WTC11 (cell line): Measurements from ENCODE around the gene SETD7. TPM values are rescaled to one million over a fixed set of nuclear protein-coding genes. Genes with fewer than 3 reads are reported as not detected.
A peak's percentile ranks its signal among the peaks of the same experiment; 100 is the strongest.

Experiments
- ATAC-seq: fragments of 200-7000 bp; cut with Tn5 transposase; 2 replicates; pipeline ENCODE4 v1.10.0; 2021; ENCODE audit warnings: mild to moderate bottlenecking, moderate library complexity
- CTCF ChIA-PET: fragments of 300-600 bp; sonication (Branson Sonifier 250); formaldehyde crosslinking; loops from one replicate; lab custom pipeline; 2021; ENCODE audit warnings: antibody characterized with exemption; lab: Charles Lee
- POLR2A ChIA-PET: fragments of 350-600 bp; sonication (Branson Sonifier 250); formaldehyde crosslinking; loops from one replicate; lab custom pipeline; 2021; ENCODE audit warnings: antibody characterized with exemption; lab: Charles Lee
- DNase-seq: peaks from one replicate; pipeline ENCODE4 v3.0.0; 2021; ENCODE audit warnings: low spot score
- H3K27ac Mint-ChIP-seq: 2 replicates; pipeline ENCODE4 v1.8.0; 2021; ENCODE audit warnings: mixed read lengths
- H3K27me3 Mint-ChIP-seq: 2 replicates; pipeline ENCODE4 v1.8.0; 2021; ENCODE audit warnings: low read depth, mild to moderate bottlenecking, moderate library complexity, mixed read lengths
- H3K36me3 Mint-ChIP-seq: 2 replicates; pipeline ENCODE4 v1.8.0; 2021; ENCODE audit warnings: mixed read lengths
- H3K4me1 Mint-ChIP-seq: 2 replicates; pipeline ENCODE4 v1.8.0; 2022; ENCODE audit warnings: mixed read lengths
- H3K4me3 Mint-ChIP-seq: 2 replicates; pipeline ENCODE4 v1.8.0; 2021; ENCODE audit warnings: mild to moderate bottlenecking, moderate library complexity, mixed read lengths
- H3K9me3 Mint-ChIP-seq: 2 replicates; pipeline ENCODE4 v1.8.0; 2021; ENCODE audit warnings: mixed read lengths
- FOXP1 ChIP-seq: sonication (generic); formaldehyde crosslinking; IDR thresholded peaks from 2 replicates; pipeline ENCODE4 v1.8.0; 2022; ENCODE audit warnings: missing genetic modification reagents, mild to moderate bottlenecking, moderate library complexity, borderline replicate concordance
- HMGA2 ChIP-seq: fragments of 250-450 bp; sonication (Bioruptor Pico); IDR thresholded peaks from 2 replicates; pipeline ENCODE4 v1.4.0; 2021; ENCODE audit warnings: mild to moderate bottlenecking, moderate library complexity
- HMGXB4 ChIP-seq: sonication (generic); formaldehyde crosslinking; IDR thresholded peaks from 2 replicates; pipeline ENCODE4 v1.8.1; 2023; ENCODE audit warnings: mild to moderate bottlenecking, moderate library complexity, missing genetic modification reagents
- MXD4 ChIP-seq: fragments of 250-450 bp; sonication (Bioruptor Pico); IDR thresholded peaks from 2 replicates; pipeline ENCODE4 v1.8.0; 2021; ENCODE audit warnings: mild to moderate bottlenecking, moderate library complexity, borderline replicate concordance
- MYBL2 ChIP-seq: sonication (generic); formaldehyde crosslinking; IDR thresholded peaks from 2 replicates; pipeline ENCODE4 v1.8.1; 2023; ENCODE audit warnings: mild to moderate bottlenecking, moderate library complexity, missing genetic modification reagents
- NFE2L1 ChIP-seq: sonication (generic); formaldehyde crosslinking; IDR thresholded peaks from 2 replicates; pipeline ENCODE4 v1.8.1; 2023; ENCODE audit warnings: missing genetic modification reagents
- PRRX2 ChIP-seq: fragments of 250-450 bp; sonication (Bioruptor Pico); IDR thresholded peaks from 2 replicates; pipeline ENCODE4 v1.8.0; 2021; ENCODE audit warnings: mild to moderate bottlenecking
- RELA ChIP-seq: sonication (generic); formaldehyde crosslinking; IDR thresholded peaks from 2 replicates; pipeline ENCODE4 v1.8.1; 2022; ENCODE audit warnings: missing genetic modification reagents, mild to moderate bottlenecking, borderline replicate concordance
- RORB ChIP-seq: fragments of 250-450 bp; sonication (Bioruptor Pico); IDR thresholded peaks from 2 replicates; pipeline ENCODE4 v1.9.0; 2021; ENCODE audit warnings: mild to moderate bottlenecking
- ZNF121 ChIP-seq: sonication (generic); formaldehyde crosslinking; IDR thresholded peaks from 2 replicates; pipeline ENCODE4 v1.8.0; 2023; ENCODE audit warnings: missing genetic modification reagents
- ZNF317 ChIP-seq: sonication (generic); formaldehyde crosslinking; IDR thresholded peaks from 2 replicates; pipeline ENCODE4 v1.8.1; 2023; ENCODE audit warnings: low read depth, mild to moderate bottlenecking, moderate library complexity, missing genetic modification reagents, borderline replicate concordance
- ZNF532 ChIP-seq: fragments of 250-450 bp; sonication (Bioruptor Pico); IDR thresholded peaks from 2 replicates; pipeline ENCODE4 v1.9.0; 2021; ENCODE audit warnings: mild to moderate bottlenecking, borderline replicate concordance
- total RNA-seq: library from RNA; stranded (reverse); gene quantifications from 3 replicates; pipeline ENCODE4 v1.2.3, GENCODE V29; 2021
- TF ChIP-seq, protein P1 (sequence below): fragments of 250-450 bp; sonication (Bioruptor Pico); conservative IDR thresholded peaks from 2 replicates; pipeline ENCODE4 v1.9.0; 2021; ENCODE audit warnings: mild to moderate bottlenecking
- TF ChIP-seq, protein P2 (sequence below): sonication (generic); formaldehyde crosslinking; IDR thresholded peaks from 2 replicates; pipeline ENCODE4 v1.8.1; 2022; ENCODE audit warnings: low read depth, mild to moderate bottlenecking, moderate library complexity, missing genetic modification reagents, borderline replicate concordance

Gene SETD7
- total RNA-seq, 1 experiment from 2014 or later: 5.6 TPM

- POLR2A ChIA-PET: no interaction called here
- H3K27me3 Mint-ChIP-seq: peaks cover 21% of the 10 kb centered on the region
- peak; percentile 58 for ATAC-seq
- H3K4me3 Mint-ChIP-seq: peak overlapping the region; percentile 28; the same call in 1 of the 2 replicates
- peak; percentile 27 for DNase-seq
- TF ChIP-seq ZNF121: no peak
- no peak for TF ChIP-seq ZNF317 (CRISPR knock-in tag)
- no peaks in the 10 kb centered on the region for H3K9me3 Mint-ChIP-seq
- no peaks in the 10 kb centered on the region for H3K36me3 Mint-ChIP-seq
- H3K4me1 Mint-ChIP-seq: peaks cover 33% of the 10 kb centered on the region
- CTCF ChIA-PET: interaction anchor here (1.3 kb wide), 1 partner anchor 28 kb away, joined by 4 read pairs; no protein-coding TSS in a partner anchor
- peak overlapping the region; percentile 62 for H3K27ac Mint-ChIP-seq
These were observed 5.1 kb downstream of the SETD7 start for GRCh38 chr4:139550724-139551429.

DNA sequence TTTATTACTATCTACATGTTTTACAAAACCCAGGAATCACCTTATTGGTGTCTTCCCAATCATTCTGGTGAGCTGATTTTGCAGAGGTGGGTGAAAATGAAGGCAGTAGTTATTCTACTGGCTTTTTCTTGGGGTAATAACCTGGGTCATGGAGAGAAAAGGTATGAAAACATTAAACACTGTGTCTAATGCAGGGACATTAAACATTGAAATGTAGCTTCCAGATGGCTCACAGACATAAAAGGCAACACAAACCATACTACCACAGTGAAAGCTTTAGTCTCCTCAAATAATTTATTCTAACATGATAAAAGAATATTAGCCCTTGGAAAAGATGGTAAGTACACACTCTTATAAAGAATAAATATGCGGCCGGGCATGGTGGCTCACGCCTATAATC is 8.0 kb downstream of the SETD7 start:
- Mint-ChIP-seq H3K27me3 (peaks cover 4% of the 10 kb centered on the region; the same call in 1 of the 2 replicates), H3K4me3 (no peak overlapping the region), H3K27ac (no peak overlapping the region), H3K9me3 (no peaks in the 10 kb centered on the region), H3K4me1 (peaks cover 27% of the 10 kb centered on the region), H3K36me3 (no peaks in the 10 kb centered on the region)
- no peak for ATAC-seq
- TF ChIP-seq MYBL2 (no peak), ZNF532 (CRISPR knock-in tag) (no peak), RELA (CRISPR knock-in tag) (no peak), MXD4 (CRISPR knock-in tag) (no peak), NFE2L1 (CRISPR knock-in tag) (no peak), HMGXB4 (CRISPR knock-in tag) (no peak), FOXP1 (CRISPR knock-in tag) (no peak), PRRX2 (CRISPR knock-in tag) (no peak), HMGA2 (CRISPR knock-in tag) (no peak), RORB (CRISPR knock-in tag) (no peak)
- TF ChIP-seq, protein P1, sequence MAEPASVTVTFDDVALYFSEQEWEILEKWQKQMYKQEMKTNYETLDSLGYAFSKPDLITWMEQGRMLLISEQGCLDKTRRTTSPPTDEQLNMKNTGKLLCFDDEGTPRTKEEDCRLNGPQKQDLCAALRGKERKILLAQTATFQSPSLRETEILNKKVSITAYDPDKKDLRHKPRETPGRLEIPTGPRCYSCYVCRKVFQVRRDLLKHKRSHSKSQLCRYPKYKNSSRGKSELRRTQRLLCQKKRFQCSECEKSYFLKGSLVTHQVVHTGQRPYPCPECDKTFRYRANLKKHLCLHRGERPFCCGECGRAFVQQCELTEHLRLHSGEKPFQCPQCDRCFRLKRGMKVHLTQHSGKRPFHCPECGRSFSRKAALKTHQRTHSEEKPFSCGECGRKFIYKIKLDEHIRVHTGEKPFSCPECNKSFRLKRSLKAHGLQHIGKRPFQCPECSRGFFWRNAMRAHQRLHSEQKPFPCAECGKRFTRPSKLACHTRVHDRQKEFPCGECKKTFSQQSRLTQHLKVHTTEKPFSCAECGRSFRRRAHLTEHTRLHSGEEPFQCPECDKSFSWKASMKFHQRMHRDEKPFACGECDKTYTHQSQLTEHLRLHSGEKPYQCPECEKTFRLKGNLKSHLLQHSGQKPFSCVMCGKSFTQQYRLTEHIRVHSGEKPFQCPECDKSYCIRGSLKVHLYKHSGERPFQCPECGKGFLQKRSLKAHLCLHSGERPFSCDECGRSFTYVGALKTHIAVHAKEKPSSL (CRISPR knock-in tag): no peak
- TF ChIP-seq, protein P2, sequence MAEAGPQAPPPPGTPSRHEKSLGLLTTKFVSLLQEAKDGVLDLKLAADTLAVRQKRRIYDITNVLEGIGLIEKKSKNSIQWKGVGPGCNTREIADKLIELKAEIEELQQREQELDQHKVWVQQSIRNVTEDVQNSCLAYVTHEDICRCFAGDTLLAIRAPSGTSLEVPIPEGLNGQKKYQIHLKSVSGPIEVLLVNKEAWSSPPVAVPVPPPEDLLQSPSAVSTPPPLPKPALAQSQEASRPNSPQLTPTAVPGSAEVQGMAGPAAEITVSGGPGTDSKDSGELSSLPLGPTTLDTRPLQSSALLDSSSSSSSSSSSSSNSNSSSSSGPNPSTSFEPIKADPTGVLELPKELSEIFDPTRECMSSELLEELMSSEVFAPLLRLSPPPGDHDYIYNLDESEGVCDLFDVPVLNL (CRISPR knock-in tag): no peak
- CTCF ChIA-PET: no interaction called here
- POLR2A ChIA-PET: no interaction called here
- no peak for DNase-seq
